Neutrophil (primary cell): Measurements from ENCODE around the gene OR10J4.
"Not testable (repeated sequence)": the region's sequence is repeated elsewhere in the genome, so short reads cannot be mapped to it uniquely, and the experiment has no call there.

Experiments used
- H3K27ac ChIP-seq: fragments of 200-600 bp; sonication (generic); 2 replicates; pipeline ENCODE4 v1.5.1; 2016; ENCODE audit warnings: mild to moderate bottlenecking, moderate library complexity
- H3K27me3 ChIP-seq: fragments of 200-600 bp; sonication (generic); 2 replicates; pipeline ENCODE4 v1.6.0; 2016; ENCODE audit warnings: mild to moderate bottlenecking
- H3K36me3 ChIP-seq: fragments of 200-600 bp; sonication (generic); 2 replicates; pipeline ENCODE4 v1.5.1; 2017
- H3K4me1 ChIP-seq, 2 experiments: fragments of 200-600 bp in 1 of 2; sonication (generic) in 1 of 2; 1 replicate in 1 of 2; 2 replicates in 1 of 2; pipeline versions ENCODE4 v1.5.1 to v1.6.1; 2013 to 2016; ENCODE audit warnings: low read depth in 1 of 2, low read length in 1 of 2, mild to moderate bottlenecking in 1 of 2, moderate library complexity in 1 of 2; ENCODE audit not compliant: control insufficient read depth in 1 of 2, insufficient read depth in 1 of 2
- H3K4me3 ChIP-seq, 2 experiments: fragments of 200-600 bp in 1 of 2; sonication (generic) in 1 of 2; 1 replicate in 1 of 2; 2 replicates in 1 of 2; pipeline ENCODE4 v1.5.1; 2013 to 2016; ENCODE audit warnings: low read depth in 1 of 2, low read length in 1 of 2, mild to moderate bottlenecking in 1 of 2, moderate library complexity in 1 of 2
- H3K9me3 ChIP-seq: fragments of 200-600 bp; sonication (generic); 2 replicates; pipeline ENCODE4 v1.5.1; 2016
- CTCF ChIP-seq: fragments of 200-600 bp; sonication (generic); IDR thresholded peaks from 2 replicates; pipeline ENCODE4 v1.5.1; 2016; ENCODE audit warnings: antibody characterized with exemption

The OR10J4 gene

GRCh38 chr1:159442428-159442827 is 10.4 kb downstream of the OR10J4 start:
- Histone ChIP-seq H3K4me1 (no peaks in the 10 kb centered on the region), H3K27me3 (no peaks in the 10 kb centered on the region), H3K36me3 (no peaks in the 10 kb centered on the region), H3K4me3 (no peak overlapping the region), H3K27ac (no peak overlapping the region), H3K9me3 (no peaks in the 10 kb centered on the region)
- no peak for TF ChIP-seq CTCF

DNA sequence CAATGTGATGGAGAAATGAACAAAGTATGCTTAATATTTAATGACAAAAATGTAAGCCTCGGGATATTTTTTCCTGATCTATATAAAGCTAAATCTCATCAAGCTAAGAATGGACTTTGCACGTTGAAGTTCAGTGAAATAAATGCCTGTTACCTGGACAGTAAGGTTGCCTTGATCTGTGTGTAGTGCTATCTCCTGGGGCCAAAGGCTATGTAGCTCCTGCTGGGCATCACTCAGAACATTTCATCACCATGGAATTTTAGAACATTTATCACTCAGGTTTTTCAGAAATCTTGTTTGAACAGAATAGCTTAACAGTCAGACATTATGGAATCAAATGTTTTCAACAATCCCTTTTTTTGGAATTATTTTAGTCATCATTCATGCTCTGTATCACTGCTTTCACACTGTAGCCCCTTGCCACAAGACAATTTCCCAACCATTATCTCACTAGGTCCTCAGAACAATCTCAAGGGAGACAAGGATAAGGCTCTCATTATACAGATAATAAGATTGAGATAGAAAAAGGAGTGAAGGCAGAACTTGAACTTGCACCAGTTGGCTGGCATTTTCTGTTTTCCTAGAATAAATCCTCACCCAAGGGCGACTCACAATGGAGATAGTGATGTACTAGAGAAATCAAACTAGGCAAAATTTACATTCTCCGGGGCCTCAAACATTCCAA is 11.2 kb downstream of the OR10J4 start:
- Histone ChIP-seq H3K27me3 (no peaks in the 10 kb centered on the region), H3K27ac (no peak overlapping the region), H3K36me3 (no peaks in the 10 kb centered on the region), H3K9me3 (no peaks in the 10 kb centered on the region), H3K4me3 (no peak overlapping the region), H3K4me1 (no peaks in the 10 kb centered on the region)
- no peak for TF ChIP-seq CTCF

GRCh38 chr1:159444511-159444910 is 12.5 kb downstream of the OR10J4 start:
- H3K4me3 ChIP-seq, result no peak overlapping the region
- H3K36me3 ChIP-seq, result no peaks in the 10 kb centered on the region
- no peaks in the 10 kb centered on the region for H3K4me1 ChIP-seq
- no peak overlapping the region for H3K27ac ChIP-seq
- no peaks in the 10 kb centered on the region for H3K9me3 ChIP-seq
- no peaks in the 10 kb centered on the region for H3K27me3 ChIP-seq
- TF ChIP-seq CTCF, result no peak

DNA sequence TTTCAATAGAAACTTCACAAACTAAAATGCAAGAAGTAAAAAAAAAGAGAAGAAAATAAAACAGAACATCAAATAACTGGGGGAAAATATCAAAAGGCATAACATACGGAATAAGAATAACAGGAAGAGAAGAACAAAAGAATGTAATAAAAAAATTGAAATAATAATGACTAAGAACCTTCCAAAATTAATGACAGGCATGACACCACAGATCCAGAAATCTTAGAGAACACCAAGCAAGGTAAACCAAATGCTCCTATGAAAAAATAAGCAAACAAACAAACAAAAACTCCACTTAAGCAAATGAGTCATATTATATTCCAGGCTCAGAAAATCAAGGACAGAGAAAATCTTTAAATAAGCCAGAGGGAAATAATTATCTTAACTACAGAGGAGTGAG is 16.2 kb downstream of the OR10J4 start:
- Histone ChIP-seq H3K27me3 (no peaks in the 10 kb centered on the region), H3K9me3 (no peaks in the 10 kb centered on the region), H3K27ac (no peak overlapping the region), H3K4me1 (no peaks in the 10 kb centered on the region), H3K4me3 (no peak overlapping the region), H3K36me3 (no peaks in the 10 kb centered on the region)
- TF ChIP-seq CTCF, result no peak

DNA sequence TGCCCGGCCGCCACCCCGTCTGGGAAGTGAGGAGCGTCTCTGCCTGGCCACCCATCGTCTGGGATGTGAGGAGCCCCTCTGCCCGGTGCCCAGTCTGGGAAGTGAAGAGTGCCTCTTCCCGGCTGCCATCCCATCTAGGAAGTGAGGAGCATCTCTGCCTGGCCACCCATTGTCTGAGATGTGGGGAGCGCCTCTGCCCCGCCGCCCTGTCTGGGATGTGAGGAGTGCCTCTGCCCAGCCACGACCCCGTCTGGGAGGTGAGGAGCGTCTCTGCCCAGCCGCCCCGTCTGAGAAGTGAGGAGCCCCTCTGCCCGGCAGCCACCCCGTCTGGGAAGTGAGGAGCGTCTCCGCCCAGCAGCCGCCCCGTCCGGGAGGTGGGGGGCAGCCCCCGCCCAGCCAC is 17.6 kb downstream of the OR10J4 start:
- H3K36me3 ChIP-seq, H3K4me1 ChIP-seq, H3K9me3 ChIP-seq, H3K27me3 ChIP-seq, H3K27ac ChIP-seq, H3K4me3 ChIP-seq: not testable (repeated sequence)

- no peaks in the 10 kb centered on the region for H3K27me3 ChIP-seq
- H3K4me3 ChIP-seq, result no peak overlapping the region
- no peak for TF ChIP-seq CTCF
- no peaks in the 10 kb centered on the region for H3K4me1 ChIP-seq
- H3K36me3 ChIP-seq, result no peaks in the 10 kb centered on the region
- no peak overlapping the region for H3K27ac ChIP-seq
- H3K9me3 ChIP-seq, result no peaks in the 10 kb centered on the region
Measured at GRCh38 chr1:159459551-159459950, 27.5 kb downstream of the OR10J4 start.
